CD14-positive monocyte (primary cell): ENCODE data around the gene PAFAH1B2. TPM values are rescaled to one million over a fixed set of nuclear protein-coding genes. Genes with fewer than 3 reads are reported as not detected.

ENCODE experiments used
- DNase-seq, 3 donors: peaks; one replicate each; pipeline ENCODE4 v3.0.0-alpha.2; 2011 to 2022
- H2AFZ ChIP-seq: 2 replicates; pipeline ENCODE4 v1.6.0; 2012; ENCODE audit warnings: mild to moderate bottlenecking, low read depth, low read length, inconsistent platforms; ENCODE audit not compliant: insufficient read depth, poor library complexity, severe bottlenecking
- H3K27ac ChIP-seq, 2 donors: 1 replicate in 1 of 2; 2 replicates in 1 of 2; pipeline ENCODE4 v1.5.1; 2012 to 2013; ENCODE audit warnings: low read length in 2 of 2, control low read depth in 1 of 2, inconsistent platforms in 1 of 2, low read depth in 1 of 2, mild to moderate bottlenecking in 1 of 2
- H3K27me3 ChIP-seq, 2 donors: one replicate each; pipeline versions ENCODE4 v1.6.0 to v1.6.1; 2011 to 2013; ENCODE audit warnings: low read length in 2 of 2; ENCODE audit not compliant: control insufficient read depth in 2 of 2, insufficient read depth in 2 of 2
- H3K36me3 ChIP-seq, 2 donors: replicated peaks in 1 of 2; 1 replicate in 1 of 2; 2 replicates in 1 of 2; pipeline versions ENCODE4 v1.5.1 to v1.6.1; 2012 to 2013; ENCODE audit warnings: low read length in 2 of 2, control low read depth in 1 of 2, inconsistent platforms in 1 of 2, mild to moderate bottlenecking in 1 of 2; ENCODE audit not compliant: insufficient read depth in 2 of 2, control insufficient read depth in 1 of 2
- H3K4me1 ChIP-seq, 2 donors: 1 replicate in 1 of 2; 2 replicates in 1 of 2; pipeline versions ENCODE4 v1.5.1 to v1.6.1; 2012 to 2013; ENCODE audit warnings: low read length in 2 of 2, control low read depth in 1 of 2, inconsistent platforms in 1 of 2, mild to moderate bottlenecking in 1 of 2, moderate library complexity in 1 of 2; ENCODE audit not compliant: insufficient read depth in 2 of 2, control insufficient read depth in 1 of 2
- H3K4me2 ChIP-seq: replicated peaks from 2 replicates; pipeline ENCODE3; 2012; ENCODE audit warnings: low read length, moderate library complexity, mild to moderate bottlenecking; ENCODE audit not compliant: poor library complexity, severe bottlenecking; ENCODE audit errors: extremely low read depth
- H3K4me3 ChIP-seq, 3 experiments: fragments of 200-600 bp in 1 of 3; sonication (generic) in 1 of 3; replicated peaks in 1 of 3; 1 replicate in 2 of 3; 2 replicates in 1 of 3; pipeline ENCODE4 v1.5.1; 2011 to 2013; ENCODE audit warnings: low read length in 3 of 3, mild to moderate bottlenecking in 3 of 3, control low read depth in 2 of 3, low read depth in 2 of 3, inconsistent platforms in 1 of 3, moderate library complexity in 1 of 3
- H3K79me2 ChIP-seq: 2 replicates; pipeline ENCODE4 v1.6.0; 2012; ENCODE audit warnings: mild to moderate bottlenecking, control low read depth, inconsistent platforms, low read length, moderate library complexity; ENCODE audit not compliant: insufficient read depth
- H3K9ac ChIP-seq: 2 replicates; pipeline ENCODE4 v1.6.0; 2017; ENCODE audit warnings: low read length, mild to moderate bottlenecking; ENCODE audit not compliant: insufficient read depth, poor library complexity, severe bottlenecking
- H3K9me3 ChIP-seq, 2 donors: replicated peaks in 1 of 2; 1 replicate in 1 of 2; 2 replicates in 1 of 2; pipeline versions ENCODE4 v1.5.1 to v1.6.1; 2012 to 2013; ENCODE audit warnings: low read length in 2 of 2, control low read depth in 1 of 2; ENCODE audit not compliant: control insufficient read depth in 1 of 2, insufficient read depth in 1 of 2
- H4K20me1 ChIP-seq: 2 replicates; pipeline ENCODE4 v1.6.0; 2012; ENCODE audit warnings: mild to moderate bottlenecking, low read length, control low read depth, moderate library complexity; ENCODE audit not compliant: insufficient read depth
- H3K27ac Mint-ChIP-seq, 7 donors: one replicate each; pipeline ENCODE4 v1.8.0; 2020; ENCODE audit warnings: mild to moderate bottlenecking in 7 of 7, mixed read lengths in 7 of 7, moderate library complexity in 6 of 7, inconsistent platforms in 2 of 7
- H3K27me3 Mint-ChIP-seq, 3 donors: one replicate each; pipeline ENCODE4 v1.8.0; 2021 to 2022; ENCODE audit warnings: low read depth in 3 of 3, mild to moderate bottlenecking in 3 of 3, mixed read lengths in 3 of 3, moderate library complexity in 3 of 3, inconsistent platforms in 1 of 3
- H3K36me3 Mint-ChIP-seq, 2 donors: one replicate each; pipeline ENCODE4 v1.8.0; 2020; ENCODE audit warnings: mixed read lengths in 2 of 2, inconsistent platforms in 1 of 2, mild to moderate bottlenecking in 1 of 2
- H3K4me1 Mint-ChIP-seq: one replicate; pipeline ENCODE4 v1.8.0; 2020; ENCODE audit warnings: mild to moderate bottlenecking, mixed read lengths
- H3K4me3 Mint-ChIP-seq, 2 donors: one replicate each; pipeline ENCODE4 v1.8.0; 2020; ENCODE audit warnings: mild to moderate bottlenecking in 2 of 2, mixed read lengths in 2 of 2, moderate library complexity in 1 of 2
- H3K9me3 Mint-ChIP-seq, 7 donors: one replicate each; pipeline ENCODE4 v1.8.0; 2020 to 2022; ENCODE audit warnings: mixed read lengths in 7 of 7, mild to moderate bottlenecking in 6 of 7, moderate library complexity in 6 of 7, inconsistent platforms in 2 of 7
- WGBS: methylation state at CpG from one replicate; pipeline ENCODE4 v1.1.5; 2013; ENCODE audit warnings: missing lambda C conversion rate; ENCODE audit not compliant: insufficient coverage; 5-methylcytosine and 5-hydroxymethylcytosine counted together
- intact Hi-C, 2 donors: fragments of 100-400 bp; cut with micrococcal nuclease; formaldehyde crosslinking; loops; one replicate each; pipeline versions ENCODE4 v1.15.0 to v1.15.1; 2023
- polyA plus RNA-seq, 3 donors: library from polyadenylated mRNA; depleted of rRNA in 1 of 3; unstranded in 2 of 3; stranded (reverse) in 1 of 3; fragments of 300-500 nt in 2 of 3; fragments of >200 nt in 1 of 3; fragmentation: Illumina TruSeq in 2 of 3; gene quantifications; 1 replicate in 2 of 3; 2 replicates in 1 of 3; pipeline ENCODE4 v1.2.3, GENCODE V29; 2012 to 2021
- TF ChIP-seq, protein P1 (sequence below): fragments of 200-600 bp; IDR thresholded peaks from one replicate; pipeline ENCODE4 v1.8.0; 2022; ENCODE audit warnings: antibody characterized with exemption, mild to moderate bottlenecking

PAFAH1B2 gene
- polyA plus RNA-seq, 3 donors = 16.9 to 25.1 (median 23.7) TPM

DNA sequence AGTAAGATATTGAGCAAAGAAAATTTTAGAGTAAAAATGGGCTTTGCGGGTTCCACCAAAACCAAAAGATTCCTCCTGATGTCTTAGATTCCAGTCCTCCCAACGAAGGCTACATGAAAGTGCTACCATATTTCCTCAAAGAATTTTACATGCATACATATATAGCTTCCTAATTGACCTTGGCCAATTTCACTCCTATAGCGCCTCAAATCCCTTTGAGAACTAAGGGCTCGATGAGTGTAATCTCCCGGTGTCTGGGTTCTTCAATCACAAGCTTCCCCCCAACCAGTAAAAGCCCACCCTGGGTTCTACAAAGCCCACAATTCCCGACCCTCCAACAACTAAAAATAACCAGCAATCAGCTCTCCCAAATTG lies 47.1 kb upstream of the PAFAH1B2 start:
- Histone ChIP-seq H3K4me2 (peak overlapping the region; percentile 83), H2AFZ (no peak overlapping the region), H3K36me3 (no peaks in the 10 kb centered on the region), H3K79me2 (peaks cover 61% of the 10 kb centered on the region), H3K9me3 (no peaks in the 10 kb centered on the region), H3K27me3 (no peaks in the 10 kb centered on the region), H3K4me3 (peak overlapping the region; percentile 85 to 97 (median 89)), H3K4me1 (peaks cover 42 to 52% of the 10 kb centered on the region in 2 donors), H3K9ac (peak overlapping the region; percentile 97), H4K20me1 (peaks cover 57% of the 10 kb centered on the region), H3K27ac (peak overlapping the region; percentile 81 to 82)
- intact Hi-C loops = loop anchor here in 1 of 2 donors (5.0 kb wide), 3 partner anchors 95 to 185 kb away; no protein-coding TSS in a partner anchor
- no peaks in the 10 kb centered on the region for H3K27me3 Mint-ChIP-seq
- H3K4me1 Mint-ChIP-seq = peaks cover 59% of the 10 kb centered on the region
- DNase-seq = peak in 1 of 3 donors; percentile 12
- TF ChIP-seq, protein P1, sequence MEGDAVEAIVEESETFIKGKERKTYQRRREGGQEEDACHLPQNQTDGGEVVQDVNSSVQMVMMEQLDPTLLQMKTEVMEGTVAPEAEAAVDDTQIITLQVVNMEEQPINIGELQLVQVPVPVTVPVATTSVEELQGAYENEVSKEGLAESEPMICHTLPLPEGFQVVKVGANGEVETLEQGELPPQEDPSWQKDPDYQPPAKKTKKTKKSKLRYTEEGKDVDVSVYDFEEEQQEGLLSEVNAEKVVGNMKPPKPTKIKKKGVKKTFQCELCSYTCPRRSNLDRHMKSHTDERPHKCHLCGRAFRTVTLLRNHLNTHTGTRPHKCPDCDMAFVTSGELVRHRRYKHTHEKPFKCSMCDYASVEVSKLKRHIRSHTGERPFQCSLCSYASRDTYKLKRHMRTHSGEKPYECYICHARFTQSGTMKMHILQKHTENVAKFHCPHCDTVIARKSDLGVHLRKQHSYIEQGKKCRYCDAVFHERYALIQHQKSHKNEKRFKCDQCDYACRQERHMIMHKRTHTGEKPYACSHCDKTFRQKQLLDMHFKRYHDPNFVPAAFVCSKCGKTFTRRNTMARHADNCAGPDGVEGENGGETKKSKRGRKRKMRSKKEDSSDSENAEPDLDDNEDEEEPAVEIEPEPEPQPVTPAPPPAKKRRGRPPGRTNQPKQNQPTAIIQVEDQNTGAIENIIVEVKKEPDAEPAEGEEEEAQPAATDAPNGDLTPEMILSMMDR = no peak
- H3K9me3 Mint-ChIP-seq = peaks cover 0 to 2% (median 0%) of the 10 kb centered on the region in 7 donors
- peaks cover 5 to 6% of the 10 kb centered on the region in 2 donors for H3K36me3 Mint-ChIP-seq
- peak overlapping the region; percentile 99 to 100 for H3K4me3 Mint-ChIP-seq
- 5% methylated on average over 4 of the region's 6 CpGs for WGBS
- peak overlapping the region; percentile 94 to 100 (median 99) for H3K27ac Mint-ChIP-seq

DNA sequence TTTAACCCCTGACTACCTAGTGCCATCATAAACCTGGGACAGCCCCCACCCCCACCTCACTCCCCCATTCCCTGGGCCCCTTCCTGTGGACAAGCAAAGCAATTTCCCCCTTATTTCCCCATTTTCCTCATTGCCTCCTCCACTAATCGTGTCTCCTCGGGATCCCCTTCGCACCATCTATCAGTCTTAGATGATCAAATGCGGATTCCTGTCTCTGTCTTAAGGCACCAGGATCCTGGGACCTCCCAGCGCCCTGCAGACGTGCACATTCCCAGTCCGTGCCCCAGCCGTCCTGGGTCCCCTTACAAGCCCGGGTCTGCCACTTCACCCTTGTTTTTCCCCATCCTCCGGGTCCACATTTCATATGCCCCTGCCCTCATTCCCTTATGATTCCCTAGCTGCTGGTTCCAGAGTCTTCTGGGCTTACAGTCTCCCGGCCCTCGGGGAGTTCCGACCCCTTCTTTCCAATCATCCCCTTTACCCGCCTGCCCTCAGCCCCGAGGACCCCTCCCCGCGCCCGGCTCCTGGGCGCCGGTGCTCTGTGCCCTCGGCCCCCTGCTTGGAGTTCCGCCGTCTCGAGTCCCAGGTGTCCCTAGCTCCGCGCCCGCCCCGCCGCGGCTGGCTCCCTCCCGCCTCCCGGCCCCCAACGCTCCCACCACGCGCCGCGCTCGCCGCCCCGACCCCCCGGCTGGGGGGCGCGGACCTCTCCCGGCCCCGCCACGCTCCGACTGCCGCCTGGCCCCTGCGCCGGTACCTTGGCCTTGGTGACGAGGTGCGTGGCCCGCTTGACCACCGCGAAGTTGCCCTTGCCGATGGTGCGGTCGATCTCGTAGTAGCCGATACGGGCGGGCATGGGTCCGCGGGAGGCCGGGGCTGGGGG lies 46.5 kb upstream of the PAFAH1B2 start:
- H3K9me3 ChIP-seq = no peaks in the 10 kb centered on the region
- H3K4me1 ChIP-seq = peaks cover 42 to 50% of the 10 kb centered on the region in 2 donors
- peak overlapping the region; percentile 99 to 100 for H3K4me3 Mint-ChIP-seq
- WGBS = under 1% methylated on average over 65 of the region's 65 CpGs
- H3K9me3 Mint-ChIP-seq = peaks cover 0 to 2% (median 0%) of the 10 kb centered on the region in 7 donors
- peak in 1 of 3 donors; percentile 44 for DNase-seq
- no peaks in the 10 kb centered on the region for H3K36me3 ChIP-seq
- H3K79me2 ChIP-seq = peaks cover 55% of the 10 kb centered on the region
- peak overlapping the region; percentile 47 for H2AFZ ChIP-seq
- H3K4me2 ChIP-seq = peak overlapping the region; percentile 83
- peaks cover 54% of the 10 kb centered on the region for H3K4me1 Mint-ChIP-seq
- intact Hi-C loops = loop anchor here in 1 of 2 donors (5.0 kb wide), 3 partner anchors 95 to 185 kb away; no protein-coding TSS in a partner anchor
- H3K36me3 Mint-ChIP-seq = no peaks in the 10 kb centered on the region
- no peaks in the 10 kb centered on the region for H3K27me3 Mint-ChIP-seq
- TF ChIP-seq, protein P1 = no peak
- peak overlapping the region; percentile 94 to 100 (median 99) for H3K27ac Mint-ChIP-seq
- H3K27me3 ChIP-seq = no peaks in the 10 kb centered on the region
- H3K9ac ChIP-seq = peak overlapping the region; percentile 97
- peaks cover 50% of the 10 kb centered on the region for H4K20me1 ChIP-seq
- peak overlapping the region; percentile 85 to 97 (median 89) for H3K4me3 ChIP-seq
- peak overlapping the region; percentile 81 to 82 for H3K27ac ChIP-seq
